Measurements from ENCODE around the gene S100A14. TPM values are rescaled to one million over a fixed set of nuclear protein-coding genes. Genes with fewer than 3 reads are reported as not detected.

The S100A14 gene
- polyA plus RNA-seq, 1 of the 3 experiments (the other 2 are of a cell fraction) = 0.15 TPM

GRCh38 chr1:153614906-153615305 is 1.2 kb downstream of the S100A14 start:
- TF ChIP-seq EZH2phosphoT487 (IDR thresholded peaks at IDR 0.05; ENCODE audit: borderline replicate concordance, low read depth) (no peak), YY1 (IDR thresholded peaks at IDR 0.05; ENCODE audit: low read depth) (no peak), FOXJ3 (CRISPR knock-in tag; IDR thresholded peaks at IDR 0.05) (no peak), EP300 (IDR thresholded peaks at IDR 0.05; ENCODE audit: borderline replicate concordance in 1 of 2, low read depth in 1 of 2, low read length in 1 of 2) (no peak), MEF2A (IDR thresholded peaks at IDR 0.05; ENCODE audit: borderline replicate concordance, low read depth) (no peak), RXRA (IDR thresholded peaks at IDR 0.05; ENCODE audit: borderline replicate concordance, low read depth) (no peak), RCOR1 (IDR thresholded peaks at IDR 0.05; ENCODE audit: low read length) (no peak), JUND (IDR thresholded peaks at IDR 0.05) (no peak), CHD2 (IDR thresholded peaks at IDR 0.05; ENCODE audit: low read length, partially characterized antibody) (no peak), MXI1 (IDR thresholded peaks at IDR 0.05; ENCODE audit: low read depth, low read length) (no peak)
- H3K4me2 ChIP-seq = no peak overlapping the region
- no peak overlapping the region for H3K27ac ChIP-seq (ENCODE audit: low read depth in 2 of 2, low read length in 1 of 2)
- no peaks in the 10 kb centered on the region for H3K27me3 ChIP-seq (ENCODE audit: insufficient read depth)
- no peak overlapping the region for H3K9ac ChIP-seq
- H2AFZ ChIP-seq (ENCODE audit: low read depth) = no peak overlapping the region
- no peaks in the 10 kb centered on the region for H3K9me2 ChIP-seq
- ChIA-PET CTCF (interaction anchor here (1.1 to 8.0 kb wide), 7 partner anchors 12 to 263 kb away, joined by 4 to 100 read pairs (median 10); partner anchors contain the start of genes CHTOP, S100A1 and S100A13), POLR2A (no interaction called here)
- H3K79me2 ChIP-seq (ENCODE audit: insufficient read depth) = peaks cover 16% of the 10 kb centered on the region; the same call in 1 of the 2 replicates
- WGBS (ENCODE audit: low lambda C conversion rate) = 100% methylated on average over 1 of the region's 7 CpGs
- DNase-seq = no peak
- H3F3A ChIP-seq (replicated peaks; ENCODE audit: insufficient read depth) = peaks cover 6% of the 10 kb centered on the region
- peaks cover 8 to 9% of the 10 kb centered on the region in 2 experiments; a peak in 2 of 4 replicates for H3K4me1 ChIP-seq (ENCODE audit: control insufficient read depth in 1 of 2, insufficient read depth in 2 of 2, low read depth in 1 of 2, low read length in 1 of 2)
- no peak overlapping the region for H3K4me3 ChIP-seq (ENCODE audit: low read depth in 2 of 2, low read length in 1 of 2)
- no peaks in the 10 kb centered on the region for H3K36me3 ChIP-seq (replicated peaks in 1 of 2; ENCODE audit: control insufficient read depth in 1 of 2, insufficient read depth in 2 of 2, low read length in 1 of 2)
- no peaks in the 10 kb centered on the region for H3K9me3 ChIP-seq
- H4K20me1 ChIP-seq (ENCODE audit: insufficient read depth) = no peaks in the 10 kb centered on the region

DNA sequence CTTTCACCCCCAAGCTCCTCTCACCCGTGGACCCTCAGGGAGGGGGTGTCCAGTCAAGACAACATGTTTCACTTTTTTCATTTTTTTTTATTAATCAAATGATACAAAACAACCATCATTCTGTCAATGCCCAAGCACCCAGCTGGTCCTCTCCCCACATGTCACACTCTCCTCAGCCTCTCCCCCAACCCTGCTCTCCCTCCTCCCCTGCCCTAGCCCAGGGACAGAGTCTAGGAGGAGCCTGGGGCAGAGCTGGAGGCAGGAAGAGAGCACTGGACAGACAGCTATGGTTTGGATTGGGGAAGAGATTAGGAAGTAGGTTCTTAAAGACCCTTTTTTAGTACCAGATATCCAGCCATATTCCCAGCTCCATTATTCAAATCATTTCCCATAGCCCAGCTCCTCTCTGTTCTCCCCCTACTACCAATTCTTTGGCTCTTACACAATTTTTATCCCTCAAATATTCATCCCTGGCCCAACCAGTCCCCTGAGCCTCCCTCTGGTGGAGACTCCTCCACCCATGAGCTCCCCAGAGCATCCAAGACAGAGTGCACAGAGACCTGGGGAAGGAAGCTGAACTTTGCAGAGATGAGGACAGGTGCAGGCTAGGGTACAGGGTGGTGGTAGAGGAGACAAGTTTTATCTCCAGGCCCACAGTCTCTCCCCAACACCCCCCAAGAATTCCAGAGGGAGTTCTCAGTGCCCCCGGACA is 1.8 kb downstream of the S100A14 start:
- Histone ChIP-seq H3K4me2 (no peak overlapping the region), H3K4me1 (ENCODE audit: control insufficient read depth in 1 of 2, insufficient read depth in 2 of 2, low read depth in 1 of 2, low read length in 1 of 2) (peaks cover 10 to 14% of the 10 kb centered on the region in 2 experiments; a peak in 3 of 4 replicates), H3K79me2 (ENCODE audit: insufficient read depth) (peaks cover 22% of the 10 kb centered on the region; the same call in 1 of the 2 replicates), H3K9ac (no peak overlapping the region), H4K20me1 (ENCODE audit: insufficient read depth) (no peaks in the 10 kb centered on the region), H3K36me3 (replicated peaks in 1 of 2; ENCODE audit: control insufficient read depth in 1 of 2, insufficient read depth in 2 of 2, low read length in 1 of 2) (no peaks in the 10 kb centered on the region), H3K27ac (ENCODE audit: low read depth in 2 of 2, low read length in 1 of 2) (no peak overlapping the region), H2AFZ (ENCODE audit: low read depth) (no peak overlapping the region), H3K27me3 (ENCODE audit: insufficient read depth) (no peaks in the 10 kb centered on the region), H3K9me2 (no peaks in the 10 kb centered on the region), H3K4me3 (ENCODE audit: low read depth in 2 of 2, low read length in 1 of 2) (no peak overlapping the region), H3K9me3 (no peaks in the 10 kb centered on the region), H3F3A (replicated peaks; ENCODE audit: insufficient read depth) (peaks cover 9% of the 10 kb centered on the region)
- CTCF ChIA-PET = interaction anchor here (1.1 to 8.0 kb wide), 7 partner anchors 11 to 263 kb away, joined by 4 to 100 read pairs (median 10); partner anchors contain the start of genes CHTOP, S100A1 and S100A13
- WGBS (ENCODE audit: low lambda C conversion rate) = 88% methylated on average over 2 of the region's 2 CpGs
- DNase-seq = no peak
- POLR2A ChIA-PET = interaction anchor here (0.7 kb wide), 1 partner anchor 20 kb away, joined by 4 read pairs; no protein-coding TSS in a partner anchor
- TF ChIP-seq RFX5 (IDR thresholded peaks at IDR 0.05; ENCODE audit: low read length) (no peak), TEAD4 (IDR thresholded peaks at IDR 0.05; ENCODE audit: borderline replicate concordance, insufficient read depth) (no peak), GABPA (IDR thresholded peaks at IDR 0.05; ENCODE audit: low read depth) (no peak), USF2 (IDR thresholded peaks at IDR 0.05; ENCODE audit: borderline replicate concordance, low read depth, low read length) (no peak), JUND (IDR thresholded peaks at IDR 0.05) (no peak), FOXJ3 (CRISPR knock-in tag; IDR thresholded peaks at IDR 0.05) (no peak), GATA2 (CRISPR knock-in tag; IDR thresholded peaks at IDR 0.05) (no peak), MEF2A (IDR thresholded peaks at IDR 0.05; ENCODE audit: borderline replicate concordance, low read depth) (no peak), TCF12 (IDR thresholded peaks at IDR 0.05) (no peak), TAF1 (IDR thresholded peaks at IDR 0.05; ENCODE audit: borderline replicate concordance, low read depth, low read length) (no peak), EP300 (IDR thresholded peaks at IDR 0.05; ENCODE audit: borderline replicate concordance in 1 of 2, low read depth in 1 of 2, low read length in 1 of 2) (no peak), MAX (IDR thresholded peaks at IDR 0.05; ENCODE audit: low read depth) (no peak), PBX3 (IDR thresholded peaks at IDR 0.05) (no peak), SMC3 (IDR thresholded peaks at IDR 0.05; ENCODE audit: low read depth, low read length) (no peak), ELF1 (IDR thresholded peaks at IDR 0.05) (no peak)
- TF ChIP-seq, protein P1, sequence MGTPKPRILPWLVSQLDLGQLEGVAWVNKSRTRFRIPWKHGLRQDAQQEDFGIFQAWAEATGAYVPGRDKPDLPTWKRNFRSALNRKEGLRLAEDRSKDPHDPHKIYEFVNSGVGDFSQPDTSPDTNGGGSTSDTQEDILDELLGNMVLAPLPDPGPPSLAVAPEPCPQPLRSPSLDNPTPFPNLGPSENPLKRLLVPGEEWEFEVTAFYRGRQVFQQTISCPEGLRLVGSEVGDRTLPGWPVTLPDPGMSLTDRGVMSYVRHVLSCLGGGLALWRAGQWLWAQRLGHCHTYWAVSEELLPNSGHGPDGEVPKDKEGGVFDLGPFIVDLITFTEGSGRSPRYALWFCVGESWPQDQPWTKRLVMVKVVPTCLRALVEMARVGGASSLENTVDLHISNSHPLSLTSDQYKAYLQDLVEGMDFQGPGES (IDR thresholded peaks at IDR 0.05; ENCODE audit: low read depth, low read length) = no peak

Measured in SK-N-SH (cell line).